DMS79 treated with DMSO at 0.1 percent for 48 hours (cell line): Measurements from ENCODE around the gene ZNF263.
"Not testable (repeated sequence)": the region's sequence is repeated elsewhere in the genome, so short reads cannot be mapped to it uniquely, and the experiment has no call there.

Source experiments
- DNase-seq: peaks from one replicate; lab custom pipeline; 2025; lab: John Stamatoyannopoulos, UW

ZNF263 gene

DNA sequence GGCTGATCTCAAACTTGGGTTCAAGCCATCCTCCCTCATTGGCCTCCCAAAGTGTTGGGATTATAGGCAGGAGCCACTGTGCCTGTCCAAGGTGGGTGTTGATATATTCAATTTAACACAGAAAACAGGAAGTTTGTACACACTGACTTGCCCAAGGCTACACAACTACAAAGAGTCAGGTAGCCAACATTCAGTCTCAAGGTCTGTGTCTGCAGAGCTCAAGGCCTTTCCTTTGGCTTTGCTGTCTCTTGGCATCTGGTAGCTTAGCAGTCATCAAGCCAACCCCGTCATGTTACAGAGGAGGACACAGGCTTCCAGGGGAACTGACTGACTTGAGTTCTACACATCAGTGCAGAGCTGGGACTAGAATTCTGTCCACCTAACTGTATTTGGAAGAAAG is 15.0 kb upstream of the ZNF263 start:
- no peak for DNase-seq

DNA sequence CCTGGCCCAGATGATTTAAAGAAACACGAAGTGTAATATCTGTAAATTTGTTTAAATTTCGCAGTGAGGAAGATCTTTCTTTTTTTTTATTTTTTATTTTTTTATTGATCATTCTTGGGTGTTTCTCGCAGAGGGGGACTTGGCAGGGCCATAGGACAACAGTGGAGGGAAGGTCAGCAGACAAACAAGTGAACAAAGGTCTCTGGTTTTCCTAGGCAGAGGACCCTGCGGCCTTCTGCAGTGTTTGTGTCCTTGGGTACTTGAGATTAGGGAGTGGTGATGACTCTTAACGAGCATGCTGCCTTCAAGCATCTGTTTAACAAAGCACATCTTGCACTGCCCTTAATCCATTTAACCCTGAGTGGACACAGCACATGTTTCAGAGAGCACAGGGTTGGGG is 12.6 kb upstream of the ZNF263 start:
- DNase-seq, result not testable (repeated sequence)

DNA sequence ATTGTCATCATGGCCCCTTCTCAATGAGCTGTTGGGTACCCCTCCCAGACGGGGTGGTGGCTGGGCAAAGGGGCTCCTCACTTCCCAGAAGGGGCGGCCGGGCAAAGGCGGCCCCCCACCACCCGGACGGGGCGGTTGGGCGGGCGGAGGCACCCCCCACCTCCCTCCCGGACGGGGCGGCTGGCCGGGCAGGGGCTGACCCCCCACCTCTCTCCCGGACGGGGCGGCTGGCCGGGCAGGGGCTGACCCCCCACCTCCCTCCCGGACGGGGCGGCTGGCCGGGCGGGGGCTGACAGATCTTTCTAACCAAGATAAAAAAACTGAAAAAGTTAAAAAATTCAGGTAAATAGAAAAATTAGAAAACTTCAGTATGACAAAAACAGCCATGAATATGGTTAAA is 12.0 kb upstream of the ZNF263 start:
- not testable (repeated sequence) for DNase-seq

DNA sequence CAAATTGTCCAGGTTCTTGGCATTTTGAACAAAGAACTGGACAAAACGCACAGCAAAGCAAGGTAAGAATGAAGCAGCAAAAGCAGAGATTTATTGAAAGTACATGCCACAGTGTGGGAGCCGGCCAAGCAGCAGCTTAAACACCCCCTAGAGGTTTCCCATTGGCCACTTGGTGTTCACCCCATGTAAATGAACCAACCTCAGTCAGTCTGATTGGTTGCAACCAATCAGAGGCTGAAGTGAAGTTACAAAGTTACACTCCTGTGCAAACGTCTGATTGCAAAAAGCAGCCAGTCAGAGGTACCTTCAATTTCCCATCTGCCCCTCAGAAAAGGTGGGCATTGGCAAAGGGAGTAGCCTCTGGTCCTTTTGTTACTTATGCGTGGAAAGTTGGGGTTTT is 8.8 kb upstream of the ZNF263 start:
- no peak for DNase-seq

GRCh38 chr16:3274947-3275346 is 8.3 kb upstream of the ZNF263 start:
- DNase-seq, result no peak

DNA sequence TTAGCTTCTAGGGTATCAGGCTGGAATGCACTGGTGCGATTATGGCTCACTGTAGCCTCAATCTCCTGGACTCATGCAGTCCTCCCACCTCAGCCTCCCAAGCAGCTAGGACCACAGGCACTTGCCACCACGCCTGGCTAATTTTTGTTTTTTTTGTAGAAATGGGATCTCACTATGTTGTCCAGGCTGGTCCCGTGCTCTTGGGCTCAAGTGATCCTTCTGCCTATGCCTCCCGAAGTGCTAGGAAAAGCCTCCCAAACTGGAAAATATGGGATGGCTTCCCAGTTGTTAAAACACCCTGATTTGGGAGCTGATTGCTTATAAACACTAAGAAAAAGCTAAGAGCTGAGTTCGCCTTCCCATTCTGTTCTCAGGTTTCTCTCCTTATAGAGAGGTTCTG is 6.6 kb upstream of the ZNF263 start:
- DNase-seq, result no peak

DNA sequence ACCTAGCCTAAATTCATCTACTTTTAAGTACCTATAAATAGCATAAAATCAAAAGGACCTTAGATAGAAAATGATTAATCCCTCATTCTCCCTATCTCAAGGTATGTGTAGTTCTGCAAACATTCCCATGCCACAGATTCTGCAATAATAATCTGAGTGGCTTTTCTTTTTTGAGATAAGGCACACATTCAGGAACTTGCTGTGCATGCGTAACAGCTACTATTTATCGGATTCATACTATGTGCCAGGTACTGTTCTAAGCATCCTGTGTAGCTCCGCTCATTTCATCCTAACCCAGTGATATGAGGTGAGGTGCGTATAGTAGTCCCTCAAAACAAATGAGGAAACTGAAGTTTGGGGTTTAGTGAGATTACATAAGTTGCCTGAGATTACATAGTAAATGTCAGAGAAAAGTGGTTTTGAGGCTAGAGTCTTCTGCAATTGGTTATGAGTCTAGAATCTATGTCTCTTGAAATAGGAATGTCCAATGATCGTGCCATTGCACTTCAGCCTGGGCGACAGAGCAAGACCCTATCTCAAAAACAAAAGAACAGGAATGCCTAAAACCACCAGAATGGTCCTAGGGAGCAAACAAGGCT is 2.0 kb upstream of the ZNF263 start:
- DNase-seq, result no peak

GRCh38 chr16:3282103-3282729 is 1.1 kb upstream of the ZNF263 start:
- DNase-seq, result peak; percentile 81

DNA sequence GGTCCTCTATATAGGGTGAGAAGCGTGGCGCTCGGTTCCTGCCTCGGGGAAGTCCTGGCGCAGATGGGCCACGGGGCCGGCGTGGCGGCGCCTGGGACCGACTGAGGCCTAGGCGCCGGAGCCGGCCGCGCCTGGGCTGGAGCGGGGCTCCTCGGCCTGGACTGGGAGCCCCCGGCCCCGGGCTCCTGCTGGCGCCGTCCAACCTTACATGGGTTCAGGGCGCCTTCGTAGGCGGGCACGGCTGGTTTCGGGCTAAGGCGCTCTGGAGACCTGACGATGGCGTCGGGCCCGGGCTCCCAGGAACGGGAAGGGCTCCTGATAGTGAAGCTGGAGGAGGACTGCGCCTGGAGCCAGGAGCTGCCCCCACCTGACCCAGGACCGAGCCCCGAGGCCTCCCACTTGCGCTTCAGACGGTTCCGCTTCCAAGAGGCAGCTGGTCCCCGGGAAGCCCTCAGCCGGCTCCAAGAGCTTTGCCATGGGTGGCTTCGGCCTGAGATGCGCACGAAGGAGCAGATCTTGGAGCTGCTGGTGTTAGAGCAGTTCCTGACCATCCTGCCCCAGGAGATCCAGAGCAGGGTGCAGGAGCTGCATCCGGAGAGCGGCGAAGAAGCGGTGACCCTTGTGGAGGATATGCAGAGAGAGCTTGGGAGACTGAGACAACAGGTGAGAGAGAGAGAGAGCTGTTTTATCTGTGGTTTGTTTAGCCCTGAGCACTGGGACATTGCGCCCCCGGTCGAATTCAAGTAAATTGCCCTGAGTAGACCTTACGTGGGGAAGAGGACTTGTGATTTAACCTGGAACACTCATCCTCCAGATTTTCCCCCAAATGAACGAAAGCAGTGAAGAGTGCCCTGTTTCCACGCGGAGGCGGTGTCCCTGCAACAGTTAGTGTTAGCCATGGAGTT is 504 bp downstream of the ZNF263 start:
- DNase-seq, result no peak

DNA sequence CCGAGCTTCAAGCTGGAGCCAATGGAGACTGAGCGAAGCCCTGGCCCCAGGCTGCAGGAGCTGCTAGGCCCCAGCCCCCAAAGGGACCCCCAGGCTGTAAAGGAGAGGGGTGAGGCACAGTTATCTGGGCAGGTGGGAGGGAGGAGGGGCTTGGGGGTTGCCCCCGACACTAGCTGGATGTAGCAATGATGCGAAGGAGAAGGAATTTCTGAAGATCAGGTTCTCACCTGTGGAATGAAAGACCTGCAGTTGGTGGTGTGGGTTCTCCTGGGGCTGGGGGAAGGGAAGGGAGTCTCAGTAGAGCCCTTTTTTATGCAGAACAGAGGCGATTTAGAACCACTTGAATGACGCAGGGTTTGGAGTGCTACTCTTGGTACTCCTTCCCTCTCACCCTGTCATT is 1.8 kb downstream of the ZNF263 start:
- no peak for DNase-seq

- DNase-seq, result no peak
Measured at GRCh38 chr16:3289998-3290673, 6.8 kb downstream of the ZNF263 start.

- DNase-seq, result no peak
Measured at GRCh38 chr16:3292604-3293003, 9.3 kb downstream of the ZNF263 start.

DNA sequence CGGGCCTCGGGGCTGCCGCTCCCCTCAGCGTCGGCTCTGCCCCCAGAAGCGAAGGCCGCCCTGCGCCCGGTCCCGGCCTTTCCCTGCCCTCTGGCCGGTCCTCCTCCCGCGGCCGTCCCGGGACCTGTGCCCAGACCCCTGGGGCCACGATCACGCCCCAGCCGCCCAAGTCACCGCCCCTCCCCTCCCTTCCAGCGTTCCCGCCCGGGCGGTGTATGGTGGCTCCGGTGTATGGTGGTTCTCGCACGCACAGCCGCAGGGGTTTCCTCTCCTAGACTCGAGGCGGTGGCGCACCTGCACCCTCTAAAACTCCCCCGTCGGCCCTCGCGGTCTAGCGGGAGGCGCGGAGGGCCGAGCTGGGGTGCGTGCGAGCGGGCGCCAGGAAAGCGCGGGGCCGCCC is 11.9 kb downstream of the ZNF263 start:
- DNase-seq, result no peak

DNA sequence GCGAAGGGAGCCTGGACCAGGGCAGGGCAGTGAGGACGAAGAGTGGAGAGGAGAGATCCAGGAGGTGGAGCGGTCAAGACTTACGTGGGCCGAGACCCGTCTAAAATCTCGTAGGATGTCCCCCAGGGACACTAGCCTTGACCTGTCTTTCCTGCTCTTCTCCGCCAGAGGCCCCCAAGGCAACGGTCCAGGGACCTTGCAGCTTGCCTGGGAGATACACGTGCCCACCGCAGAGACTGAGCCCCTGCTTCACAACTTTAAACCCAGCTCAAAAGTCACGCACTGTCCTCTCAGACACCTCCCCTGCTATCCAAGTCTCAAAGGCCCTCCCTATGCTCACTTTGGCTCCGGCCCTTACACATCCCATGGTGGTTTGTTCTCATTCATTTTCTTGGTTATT is 12.5 kb downstream of the ZNF263 start:
- DNase-seq, result no peak

- no peak for DNase-seq
Measured at GRCh38 chr16:3304370-3304769, 21.1 kb downstream of the ZNF263 start.

DNA sequence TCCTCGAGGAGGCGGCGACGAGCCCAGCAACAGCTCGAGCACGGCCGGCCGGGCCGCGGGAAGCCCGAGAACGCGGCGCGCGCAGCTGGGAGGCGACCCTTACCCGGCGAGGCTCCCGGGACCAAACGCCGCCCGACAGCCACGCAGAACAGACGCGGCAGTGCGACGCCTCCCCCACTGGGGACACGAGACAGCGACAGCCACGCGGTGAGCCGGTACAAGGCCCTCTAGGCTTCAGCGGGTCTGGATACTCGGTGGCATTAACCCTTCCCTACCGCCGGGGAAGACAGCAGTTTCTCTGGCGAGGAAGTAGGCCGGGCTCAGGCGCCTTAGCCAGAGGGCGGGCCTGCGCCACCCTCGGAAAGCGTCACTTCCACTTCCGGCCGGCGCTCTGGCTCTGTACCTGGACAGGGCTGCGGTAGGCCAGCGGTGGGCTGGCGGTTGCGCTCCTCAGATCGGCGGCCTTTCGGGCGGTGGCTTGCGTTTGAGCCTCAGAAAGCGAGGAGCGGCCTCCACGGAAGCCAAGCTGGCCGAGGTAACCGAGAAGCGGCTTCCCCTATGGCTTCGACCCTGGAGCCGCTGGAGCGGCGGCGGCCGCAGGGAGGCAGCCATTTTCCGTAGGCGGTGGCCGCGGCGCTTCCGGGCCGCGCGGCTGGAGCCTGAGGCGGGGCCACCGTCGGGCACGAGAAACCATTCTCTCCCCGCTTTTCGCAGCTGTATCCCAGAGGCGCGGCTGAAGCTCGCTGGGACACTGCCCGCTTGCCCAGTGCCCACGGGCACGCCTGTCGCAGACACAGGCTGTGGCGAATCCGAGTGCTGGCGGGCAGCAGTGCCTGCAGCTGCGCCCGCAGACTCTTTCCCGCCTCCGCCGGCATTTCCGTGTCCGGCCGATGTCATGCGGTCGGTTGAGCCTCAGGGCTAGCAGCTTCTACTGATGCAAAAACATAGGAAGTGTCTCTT is 22.1 kb downstream of the ZNF263 start, which contains the start of the genes TIGD7 and ZNF75A:
Gene TIGD7, minus strand, starts transcription at position 322 of the 960 bp plus-strand sequence. CDS start 4,816 bp downstream, outside the sequence.
Gene ZNF75A, plus strand, starts transcription at position 389 of the 960 bp plus-strand sequence. CDS start 2,932 bp downstream, outside the sequence.
- DNase-seq, result peak; percentile 84

GRCh38 chr16:3306078-3306477 is 22.8 kb downstream of the ZNF263 start:
- no peak for DNase-seq

GRCh38 chr16:3311496-3311895 is 28.2 kb downstream of the ZNF263 start:
- no peak for DNase-seq

DNA sequence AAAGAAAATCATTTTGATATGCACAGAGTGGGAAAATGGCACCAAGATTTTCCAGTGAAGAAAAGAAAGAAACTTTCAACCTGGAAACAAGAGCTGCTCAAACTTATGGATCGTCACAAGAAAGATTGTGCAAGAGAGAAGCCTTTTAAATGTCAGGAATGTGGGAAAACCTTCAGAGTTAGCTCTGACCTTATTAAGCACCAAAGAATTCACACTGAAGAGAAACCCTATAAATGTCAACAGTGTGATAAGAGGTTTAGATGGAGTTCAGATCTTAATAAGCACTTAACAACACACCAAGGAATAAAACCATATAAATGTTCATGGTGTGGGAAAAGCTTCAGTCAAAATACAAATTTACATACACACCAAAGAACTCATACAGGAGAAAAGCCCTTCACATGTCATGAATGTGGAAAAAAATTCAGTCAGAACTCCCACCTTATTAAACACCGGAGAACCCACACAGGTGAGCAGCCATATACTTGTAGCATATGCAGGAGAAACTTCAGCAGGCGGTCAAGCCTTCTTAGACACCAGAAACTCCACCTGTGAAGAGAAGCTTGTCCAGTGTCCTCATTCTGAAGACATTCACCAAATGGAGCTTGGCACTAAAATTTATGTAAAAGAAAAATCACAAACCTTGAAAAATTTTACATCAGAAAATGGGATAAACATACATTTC is 34.2 kb downstream of the ZNF263 start:
- DNase-seq, result peak; percentile 3

GRCh38 chr16:3321816-3322215 is 38.5 kb downstream of the ZNF263 start:
- DNase-seq, result no peak
